Right atrium auricular region (tissue), 2 donors: ENCODE measurements around the gene HSPA1L. TPM values are rescaled to one million over a fixed set of nuclear protein-coding genes. Genes with fewer than 3 reads are reported as not detected.
"Not testable (repeated sequence)": the region's sequence is repeated elsewhere in the genome, so short reads cannot be mapped to it uniquely, and the experiment has no call there.

Experiments
- DNase-seq: peaks from one replicate; pipeline ENCODE4 v3.0.0-alpha.2; 2019; ENCODE audit warnings: low spot score
- H3K27ac ChIP-seq, 2 donors: fragments of 200-600 bp; sonication (generic); 1 replicate in 1 of 2; 2 replicates in 1 of 2; pipeline ENCODE4 v1.5.1; 2016 to 2019
- H3K27me3 ChIP-seq, 2 donors: fragments of 200-600 bp; sonication (generic); one replicate each; pipeline versions ENCODE4 v1.5.1 to v1.6.0; 2017 to 2019
- H3K36me3 ChIP-seq: fragments of 200-600 bp; sonication (generic); one replicate; pipeline ENCODE4 v1.5.1; 2016
- H3K4me1 ChIP-seq, 2 donors: fragments of 200-600 bp; sonication (generic); one replicate each; pipeline versions ENCODE4 v1.5.1 to v1.6.0; 2017 to 2019
- H3K4me3 ChIP-seq, 2 donors: fragments of 200-600 bp; sonication (generic); 1 replicate in 1 of 2; 2 replicates in 1 of 2; pipeline ENCODE4 v1.5.1; 2017 to 2019; ENCODE audit warnings: mild to moderate bottlenecking in 1 of 2, moderate library complexity in 1 of 2
- H3K9me3 ChIP-seq, 2 donors: fragments of 200-600 bp; sonication (generic); one replicate each; pipeline ENCODE4 v1.5.1; 2019
- total RNA-seq, 2 donors: library from RNA; depleted of rRNA; stranded (reverse); fragments of >200 nt; gene quantifications; one replicate each; pipeline ENCODE4 v1.1.0, GENCODE V29; 2016
- TF ChIP-seq, protein P1 (sequence below), 2 donors: fragments of 200-600 bp; sonication (generic); IDR thresholded peaks; one replicate each; pipeline ENCODE4 v1.5.1; 2019; ENCODE audit warnings: antibody characterized with exemption in 2 of 2

HSPA1L gene
- total RNA-seq, 2 donors from 2014 or later = 1.1 to 1.6 TPM

DNA sequence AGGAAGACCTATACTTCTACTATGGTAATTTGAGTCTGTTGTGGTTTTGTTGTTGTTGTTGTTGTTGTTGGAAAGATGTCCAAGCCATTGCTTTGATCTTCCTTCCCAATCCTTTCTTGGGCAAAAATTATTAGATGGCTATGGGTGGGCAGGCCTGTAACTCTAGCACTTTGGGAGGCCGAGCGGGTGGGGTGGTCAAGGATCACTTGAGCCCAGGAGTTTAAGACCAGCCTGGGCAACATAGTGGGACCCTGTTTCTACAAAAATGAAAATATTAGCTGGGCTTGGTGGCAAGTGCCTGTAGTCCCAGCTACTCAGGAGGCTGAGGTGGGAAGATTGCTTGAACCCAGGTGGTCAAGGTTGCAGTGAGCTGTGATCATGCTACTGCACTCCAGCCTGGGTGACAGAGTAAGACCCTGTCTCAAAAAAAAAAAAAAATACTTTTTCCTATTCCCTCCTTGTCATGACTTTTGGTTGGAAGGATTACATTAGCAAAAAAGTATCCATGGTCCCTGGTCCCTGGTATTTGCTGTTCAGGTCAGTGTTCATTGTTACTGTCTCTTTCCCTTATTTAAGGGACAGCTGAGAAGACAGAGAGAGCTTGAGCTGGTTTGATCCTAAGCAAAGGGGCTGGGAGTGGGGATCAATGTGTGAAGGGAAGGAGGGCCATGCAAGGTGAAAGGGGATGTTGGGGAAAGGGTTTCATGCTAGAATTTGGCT is 35.8 kb upstream of the HSPA1L start:
- H3K27ac ChIP-seq = no peak overlapping the region
- H3K36me3 ChIP-seq = no peaks in the 10 kb centered on the region
- TF ChIP-seq, protein P1, sequence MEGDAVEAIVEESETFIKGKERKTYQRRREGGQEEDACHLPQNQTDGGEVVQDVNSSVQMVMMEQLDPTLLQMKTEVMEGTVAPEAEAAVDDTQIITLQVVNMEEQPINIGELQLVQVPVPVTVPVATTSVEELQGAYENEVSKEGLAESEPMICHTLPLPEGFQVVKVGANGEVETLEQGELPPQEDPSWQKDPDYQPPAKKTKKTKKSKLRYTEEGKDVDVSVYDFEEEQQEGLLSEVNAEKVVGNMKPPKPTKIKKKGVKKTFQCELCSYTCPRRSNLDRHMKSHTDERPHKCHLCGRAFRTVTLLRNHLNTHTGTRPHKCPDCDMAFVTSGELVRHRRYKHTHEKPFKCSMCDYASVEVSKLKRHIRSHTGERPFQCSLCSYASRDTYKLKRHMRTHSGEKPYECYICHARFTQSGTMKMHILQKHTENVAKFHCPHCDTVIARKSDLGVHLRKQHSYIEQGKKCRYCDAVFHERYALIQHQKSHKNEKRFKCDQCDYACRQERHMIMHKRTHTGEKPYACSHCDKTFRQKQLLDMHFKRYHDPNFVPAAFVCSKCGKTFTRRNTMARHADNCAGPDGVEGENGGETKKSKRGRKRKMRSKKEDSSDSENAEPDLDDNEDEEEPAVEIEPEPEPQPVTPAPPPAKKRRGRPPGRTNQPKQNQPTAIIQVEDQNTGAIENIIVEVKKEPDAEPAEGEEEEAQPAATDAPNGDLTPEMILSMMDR (IDR thresholded peaks at IDR 0.05) = no peak
- H3K9me3 ChIP-seq = no peaks in the 10 kb centered on the region
- no peak overlapping the region for H3K4me3 ChIP-seq
- no peaks in the 10 kb centered on the region for H3K27me3 ChIP-seq
- DNase-seq = no peak
- no peaks in the 10 kb centered on the region for H3K4me1 ChIP-seq

DNA sequence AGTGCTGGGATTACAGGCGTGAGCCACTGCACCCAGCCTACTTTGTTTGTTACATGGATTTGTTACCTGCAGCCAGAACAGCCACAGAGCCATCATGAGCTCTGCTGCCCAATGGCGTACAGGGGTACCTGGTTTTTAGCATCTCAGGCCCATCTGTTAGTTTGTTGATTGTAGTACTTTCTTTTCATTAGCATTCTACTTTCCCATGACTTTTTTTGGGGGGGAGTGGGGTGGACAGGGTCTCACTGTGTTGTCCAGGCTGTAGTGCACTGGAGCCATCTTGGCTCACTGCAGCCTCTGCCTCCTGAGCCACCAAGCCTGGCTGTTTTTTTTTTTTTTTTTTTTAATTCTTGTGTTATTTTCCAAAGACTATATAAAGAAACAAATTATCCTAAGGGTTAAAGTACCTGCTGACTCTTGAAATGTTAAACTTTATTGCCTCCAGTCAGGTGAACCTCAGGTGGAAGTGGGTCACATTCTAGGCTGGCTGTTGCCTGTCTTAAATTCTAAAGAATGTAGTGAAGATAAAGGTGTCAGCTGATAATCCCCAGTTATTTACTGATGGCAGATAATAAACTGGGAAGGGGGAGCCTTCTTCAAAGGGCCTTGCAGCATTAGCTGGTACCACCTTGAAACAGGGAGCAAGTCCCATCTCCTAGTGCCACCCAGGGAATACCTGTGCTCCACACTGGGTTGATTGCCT is 32.3 kb upstream of the HSPA1L start:
- no peaks in the 10 kb centered on the region for H3K36me3 ChIP-seq
- no peaks in the 10 kb centered on the region for H3K4me1 ChIP-seq
- DNase-seq = no peak
- TF ChIP-seq, protein P1 (IDR thresholded peaks at IDR 0.05) = no peak
- no peak overlapping the region for H3K27ac ChIP-seq
- H3K4me3 ChIP-seq = no peak overlapping the region
- H3K27me3 ChIP-seq = no peaks in the 10 kb centered on the region
- H3K9me3 ChIP-seq = no peaks in the 10 kb centered on the region

DNA sequence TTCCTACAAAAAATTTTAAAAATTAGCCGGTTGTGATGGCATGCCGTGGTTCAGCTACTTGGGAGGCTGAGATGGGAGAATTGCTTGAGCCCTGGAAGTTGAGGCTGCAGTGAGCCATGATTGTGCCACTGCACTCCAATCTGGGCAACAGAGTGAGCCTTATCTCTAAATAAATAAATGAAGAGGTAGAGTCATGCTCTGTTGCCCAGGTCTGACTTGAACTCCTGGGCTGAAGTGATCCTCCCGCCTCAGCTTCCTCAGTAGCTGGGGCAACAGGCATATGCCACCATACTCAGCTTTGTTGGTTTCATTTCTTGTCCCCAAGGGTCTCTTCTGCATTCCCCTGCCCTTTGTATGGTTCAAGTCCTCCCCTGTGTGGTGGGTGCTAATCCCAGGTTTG is 29.4 kb upstream of the HSPA1L start:
- Histone ChIP-seq H3K4me3 (no peak overlapping the region), H3K27ac (no peak overlapping the region), H3K9me3 (no peaks in the 10 kb centered on the region), H3K36me3 (peaks cover 20% of the 10 kb centered on the region), H3K27me3 (no peaks in the 10 kb centered on the region), H3K4me1 (no peaks in the 10 kb centered on the region)
- TF ChIP-seq, protein P1 (IDR thresholded peaks at IDR 0.05) = no peak
- no peak for DNase-seq

DNA sequence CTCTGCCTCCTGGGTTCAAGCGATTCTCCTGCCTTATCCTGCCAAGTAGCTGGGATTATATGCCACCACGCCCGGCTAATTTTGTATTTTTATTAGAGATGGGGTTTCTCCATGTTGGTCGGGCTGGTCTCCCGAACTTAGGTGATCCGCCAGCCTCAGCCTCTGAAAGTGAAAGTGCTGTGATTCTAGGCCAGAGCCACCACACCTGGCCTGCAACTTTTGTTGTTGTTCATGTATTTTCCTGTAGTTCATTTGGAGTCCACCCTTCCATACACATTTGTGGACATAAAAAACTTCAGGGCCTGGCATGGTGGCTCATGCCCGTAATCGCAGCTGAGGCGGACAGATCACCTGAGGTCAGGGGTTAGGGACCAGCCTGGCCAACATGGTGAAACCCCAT is 27.0 kb upstream of the HSPA1L start:
- peaks cover 45% of the 10 kb centered on the region for H3K36me3 ChIP-seq
- H3K27me3 ChIP-seq = no peaks in the 10 kb centered on the region
- H3K27ac ChIP-seq = no peak overlapping the region
- TF ChIP-seq, protein P1 (IDR thresholded peaks at IDR 0.05) = no peak
- H3K4me1 ChIP-seq = peaks cover 0 to 19% of the 10 kb centered on the region in 2 donors
- no peaks in the 10 kb centered on the region for H3K9me3 ChIP-seq
- no peak for DNase-seq
- no peak overlapping the region for H3K4me3 ChIP-seq

DNA sequence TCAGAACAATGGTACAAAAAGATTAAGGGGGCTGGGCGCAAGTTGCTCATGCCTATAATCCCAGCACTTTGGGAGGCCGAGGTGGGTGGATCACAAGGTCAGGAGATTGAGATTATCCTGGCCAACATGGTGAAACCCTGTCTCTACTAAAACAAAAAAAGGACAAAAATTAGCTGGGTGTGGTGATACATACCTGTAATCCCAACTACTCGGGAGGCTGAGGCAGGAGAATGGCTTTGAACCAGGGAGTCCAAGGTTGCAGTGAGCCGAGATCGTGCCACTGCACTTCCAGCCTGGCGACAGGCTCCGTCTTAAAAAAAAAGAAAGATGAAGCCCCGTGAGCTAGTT is 24.7 kb upstream of the HSPA1L start:
- not testable (repeated sequence) for H3K27ac ChIP-seq, H3K4me3 ChIP-seq, DNase-seq, H3K9me3 ChIP-seq, H3K27me3 ChIP-seq
- Histone ChIP-seq H3K4me1 (peaks cover 0 to 40% of the 10 kb centered on the region in 2 donors), H3K36me3 (peaks cover 51% of the 10 kb centered on the region)

DNA sequence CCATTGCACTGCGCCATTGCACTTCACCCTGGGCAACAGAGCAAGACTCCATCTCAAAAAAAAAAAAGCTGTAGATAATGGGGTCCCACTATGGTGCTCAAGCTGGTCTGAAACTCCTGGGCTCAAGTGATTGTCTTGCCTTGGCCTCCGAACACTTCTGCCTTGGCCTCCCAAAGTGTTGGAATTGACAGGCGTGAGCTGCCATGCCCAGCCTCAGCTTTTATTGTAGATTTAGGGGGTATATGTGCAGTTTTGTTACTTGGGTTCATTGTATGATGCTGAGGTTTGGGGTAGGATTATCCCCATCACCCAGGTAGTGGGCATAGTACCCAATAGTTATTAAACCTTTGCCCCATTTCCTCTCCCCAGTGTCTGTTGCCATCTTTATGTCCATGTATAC is 23.9 kb upstream of the HSPA1L start:
- H3K27me3 ChIP-seq = no peaks in the 10 kb centered on the region
- H3K9me3 ChIP-seq = no peaks in the 10 kb centered on the region
- no peak overlapping the region for H3K27ac ChIP-seq
- TF ChIP-seq, protein P1 (IDR thresholded peaks at IDR 0.05) = no peak
- no peak for DNase-seq
- peaks cover 51% of the 10 kb centered on the region for H3K36me3 ChIP-seq
- H3K4me3 ChIP-seq = no peak overlapping the region
- peaks cover 0 to 43% of the 10 kb centered on the region in 2 donors for H3K4me1 ChIP-seq

DNA sequence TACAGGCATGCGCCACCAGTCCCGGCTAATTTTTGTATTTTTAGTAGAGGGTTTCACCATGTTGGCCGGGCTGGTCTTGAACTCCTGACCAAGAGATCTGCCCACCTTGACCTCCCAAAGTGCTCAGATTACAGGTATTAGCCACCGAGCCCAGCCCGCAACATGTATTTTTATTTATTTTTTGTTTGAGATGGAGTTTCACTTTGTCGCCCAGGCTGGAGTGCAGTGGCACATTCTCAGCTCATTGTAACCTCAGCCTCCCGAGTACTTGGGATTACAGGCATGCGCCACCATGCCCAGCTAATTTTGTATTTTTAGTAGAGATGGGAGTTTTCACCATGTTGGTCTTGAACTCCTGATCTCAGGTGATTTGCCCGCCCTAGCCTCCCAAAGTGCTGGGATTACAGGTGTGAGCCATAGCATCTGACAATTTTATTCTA is 23.1 kb upstream of the HSPA1L start:
- not testable (repeated sequence) for H3K27me3 ChIP-seq, H3K4me3 ChIP-seq, H3K27ac ChIP-seq, DNase-seq, H3K9me3 ChIP-seq
- H3K4me1 ChIP-seq = peaks cover 0 to 47% of the 10 kb centered on the region in 2 donors
- H3K36me3 ChIP-seq = peaks cover 51% of the 10 kb centered on the region
